ENCODE data around the gene KDM2A.

KDM2A gene

DNA sequence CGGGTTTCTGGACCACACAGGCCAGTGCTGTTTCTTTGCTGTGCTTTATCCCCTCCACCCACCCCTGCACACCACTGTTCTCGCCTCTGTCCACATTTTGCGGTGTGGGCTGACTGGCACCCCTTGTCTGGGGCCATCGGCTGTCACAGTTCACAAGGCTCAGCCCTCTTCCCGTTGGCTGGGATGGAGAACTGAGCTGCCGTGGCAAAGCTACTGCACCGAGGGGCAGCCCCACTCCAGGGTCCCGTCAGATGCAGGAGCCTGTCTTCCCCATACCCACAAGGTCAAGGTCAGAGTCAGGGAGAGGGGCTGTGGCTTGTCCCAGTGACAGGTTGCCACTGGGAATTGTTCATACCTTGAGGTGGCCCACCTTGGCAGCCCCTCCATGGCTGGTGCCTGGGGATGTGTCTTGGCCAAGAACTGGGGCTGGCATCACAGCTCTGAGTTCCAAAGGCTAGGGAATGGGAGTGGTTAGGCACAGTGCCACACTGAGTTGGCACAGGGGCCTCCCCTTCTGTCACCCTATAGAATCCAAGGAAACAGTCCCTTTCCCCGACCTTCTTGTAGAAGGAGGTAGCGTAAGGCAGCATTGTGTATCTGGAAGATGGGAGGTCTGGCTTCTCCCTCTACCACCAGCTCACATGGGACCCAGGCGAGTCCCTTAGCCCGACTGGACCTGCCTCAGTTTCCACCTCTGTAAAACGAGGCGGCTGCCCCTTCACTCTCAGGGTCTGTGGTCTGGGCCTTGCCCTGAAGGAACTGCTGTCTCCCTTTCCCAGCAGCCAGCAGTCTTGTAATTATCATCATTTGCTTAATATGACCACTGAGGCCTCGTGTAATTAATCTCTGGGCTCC, 150.6 kb downstream of the KDM2A start:
- TF ChIP-seq CTCF (IDR thresholded peaks at IDR 0.05), result no peak

DNA sequence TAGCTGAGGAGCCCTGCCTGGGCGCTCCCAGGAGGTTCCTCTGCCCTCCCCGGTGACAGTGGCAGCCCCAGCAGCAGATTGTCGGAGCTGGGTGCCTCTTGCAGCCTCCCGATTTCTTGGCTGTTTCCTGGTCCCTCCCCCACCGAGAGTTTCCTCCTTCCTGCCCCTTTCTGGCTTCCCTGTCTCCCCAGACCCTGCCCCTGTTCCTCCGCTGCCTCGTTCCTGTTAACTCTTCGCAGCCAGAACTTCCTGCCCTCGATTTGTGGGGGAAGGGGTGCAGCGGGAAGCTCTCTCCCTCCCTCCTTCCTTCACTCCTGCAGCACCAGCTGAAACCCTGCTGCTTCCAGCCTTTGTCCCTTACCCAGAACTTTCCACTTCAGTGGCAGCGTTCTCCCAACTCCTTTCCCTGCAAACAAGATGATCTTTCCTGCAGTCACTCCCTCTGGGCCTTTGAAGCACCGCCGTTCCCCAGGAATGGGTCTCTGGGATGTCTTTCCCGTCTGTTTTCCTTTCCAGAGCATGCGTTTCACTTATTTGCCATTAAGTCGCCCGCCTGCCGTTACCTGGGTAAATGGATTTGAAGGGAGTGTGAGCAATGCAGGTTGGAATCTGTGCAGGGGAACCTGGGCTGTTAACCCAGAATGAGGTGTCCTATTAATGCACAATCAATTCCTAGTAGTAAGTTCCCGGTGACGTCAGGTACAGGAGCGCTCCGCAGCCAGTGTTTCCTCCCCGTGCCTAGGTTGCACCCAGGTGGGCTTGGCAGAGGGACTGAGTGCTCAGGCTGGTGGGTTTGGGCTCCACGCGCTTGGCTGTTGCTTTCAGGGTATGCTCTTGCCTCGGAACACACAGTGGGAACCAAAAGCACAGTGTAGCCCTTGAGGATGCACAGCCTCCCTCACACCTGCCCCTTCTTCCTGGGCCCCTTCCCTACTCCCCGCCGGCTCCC, 151.5 kb downstream of the KDM2A start:
- TF ChIP-seq CTCF (IDR thresholded peaks at IDR 0.05), result no peak

GRCh38 chr11:67271205-67271540, 152.1 kb downstream of the KDM2A start:
- no peak for TF ChIP-seq CTCF (IDR thresholded peaks at IDR 0.05)

DNA sequence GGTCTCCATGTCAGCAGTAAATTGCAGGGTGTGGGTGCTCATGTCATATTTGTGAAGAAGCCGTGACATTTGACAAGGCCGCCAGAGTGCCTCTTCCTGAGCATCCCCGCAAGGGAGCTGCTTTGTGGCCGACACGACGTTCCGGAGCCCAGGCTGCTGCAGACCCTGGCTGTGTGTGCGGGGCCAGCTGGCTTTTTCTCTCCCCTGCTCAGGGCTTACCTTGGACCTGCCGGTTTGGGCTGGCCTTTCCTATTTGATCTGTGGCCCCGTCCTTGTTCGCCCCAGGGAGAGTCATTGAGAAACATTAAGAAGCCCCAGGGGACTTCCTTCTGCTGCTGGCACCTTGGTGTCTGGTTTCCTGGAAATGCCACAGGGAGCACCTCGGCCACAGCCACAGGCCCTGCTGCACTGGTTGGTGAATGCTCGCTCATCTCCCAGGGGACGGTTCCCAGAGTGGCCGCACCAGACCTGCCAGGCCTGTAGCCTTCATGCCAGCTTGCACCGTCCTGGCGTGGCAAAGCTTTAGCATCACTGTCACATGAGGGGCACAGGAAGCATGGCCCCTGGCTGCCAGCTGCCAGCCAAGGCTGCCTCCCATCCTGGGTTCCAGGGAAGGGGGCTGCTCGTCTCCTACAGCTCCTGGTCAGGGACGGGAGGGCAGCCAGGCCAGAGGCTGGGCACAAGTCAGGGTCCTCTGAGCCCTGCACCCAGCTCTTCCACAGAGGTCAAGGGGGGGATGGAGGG, 152.7 kb downstream of the KDM2A start:
- no peak for TF ChIP-seq CTCF (IDR thresholded peaks at IDR 0.05)

DNA sequence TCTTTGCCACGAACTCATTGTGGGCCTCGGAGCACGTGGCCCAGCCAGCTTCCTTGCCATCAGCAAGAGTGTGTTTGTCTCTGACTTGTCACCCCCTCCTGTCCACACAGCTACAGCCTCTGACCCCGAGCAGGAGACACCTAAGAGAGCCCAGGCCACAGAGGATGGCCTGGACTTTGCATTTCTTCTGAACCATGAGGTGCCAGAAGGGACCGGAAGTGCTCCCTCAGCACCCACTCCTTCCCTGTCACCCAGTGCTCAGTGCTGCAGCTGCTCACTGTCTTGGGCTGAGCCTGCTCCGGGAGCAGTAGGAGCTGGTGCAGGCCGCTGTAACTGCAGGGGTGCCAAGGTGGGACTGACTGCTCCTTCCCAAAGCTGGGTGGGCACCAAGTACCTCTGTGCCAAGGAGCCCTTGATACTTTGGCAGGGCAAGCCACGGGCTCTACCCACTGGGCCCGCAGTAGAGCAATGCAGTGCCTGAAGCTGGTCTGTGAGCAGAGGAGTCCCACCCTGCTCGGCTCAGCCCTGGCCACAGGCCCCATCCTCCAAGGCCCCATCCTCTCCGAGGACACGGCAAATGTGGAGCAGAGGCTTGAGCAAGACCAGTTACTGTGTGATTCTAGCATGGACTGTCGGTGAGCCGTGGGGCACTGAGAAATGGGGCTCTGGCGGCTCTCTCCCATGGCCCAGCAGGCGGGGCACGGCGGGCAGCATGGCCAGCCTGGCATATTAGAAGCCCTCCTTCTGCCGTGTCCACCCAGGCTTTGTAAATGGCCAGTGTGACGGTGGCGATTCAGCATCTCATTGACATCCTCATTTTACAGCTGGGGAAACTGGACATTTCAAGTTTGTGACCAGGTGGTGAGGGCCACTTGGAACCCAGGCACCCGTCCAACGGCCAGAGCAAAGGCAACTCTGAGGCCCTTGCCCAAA, 153.5 kb downstream of the KDM2A start:
- no peak for TF ChIP-seq CTCF (IDR thresholded peaks at IDR 0.05)

DNA sequence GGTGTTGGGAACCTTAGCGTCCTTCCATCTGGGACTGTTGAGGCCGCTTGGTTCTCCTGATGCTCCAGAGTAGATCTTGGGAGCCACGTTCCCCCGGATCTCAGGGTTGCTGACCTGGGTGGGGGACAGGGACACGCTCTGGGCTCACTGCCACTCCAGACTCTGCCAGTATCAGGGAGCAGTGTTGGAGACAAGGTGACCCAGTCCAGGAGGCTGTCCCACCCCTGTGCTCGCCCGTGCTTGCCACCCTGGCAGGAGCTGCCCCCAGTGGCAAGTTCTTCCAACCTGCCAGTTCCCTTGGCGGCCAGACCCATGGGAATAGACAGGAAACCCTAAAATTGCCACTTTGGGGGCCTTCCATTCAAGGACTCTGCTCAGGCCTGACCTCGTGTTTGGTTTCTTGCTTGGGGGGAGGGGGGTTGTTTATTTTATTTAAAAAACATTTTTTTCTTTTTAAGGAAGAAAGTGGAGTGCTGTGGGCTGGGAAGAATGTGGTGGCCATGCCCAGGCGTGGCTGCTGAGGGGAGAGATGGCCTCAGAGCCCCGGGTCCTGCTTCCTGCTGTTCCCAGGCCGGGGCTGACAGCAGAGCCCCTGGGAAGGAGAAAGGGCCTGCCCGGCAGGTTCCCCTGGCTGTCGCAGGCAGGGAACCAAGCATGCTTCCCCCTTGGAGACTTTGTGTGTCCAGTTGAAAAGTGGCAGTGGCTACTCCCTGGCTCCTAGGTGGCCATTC, 154.4 kb downstream of the KDM2A start:
- no peak for TF ChIP-seq CTCF (IDR thresholded peaks at IDR 0.05)

Data from LNCAP (cell line).